GM15510 (cell line): Measurements from ENCODE around the gene MRTFA.

Source experiments
- POLR2A ChIP-seq: IDR thresholded peaks from 3 replicates; pipeline ENCODE4 v1.6.1; 2011; ENCODE audit warnings: borderline replicate concordance; ENCODE audit not compliant: insufficient read length; ENCODE audit errors: extremely low read depth

MRTFA gene

DNA sequence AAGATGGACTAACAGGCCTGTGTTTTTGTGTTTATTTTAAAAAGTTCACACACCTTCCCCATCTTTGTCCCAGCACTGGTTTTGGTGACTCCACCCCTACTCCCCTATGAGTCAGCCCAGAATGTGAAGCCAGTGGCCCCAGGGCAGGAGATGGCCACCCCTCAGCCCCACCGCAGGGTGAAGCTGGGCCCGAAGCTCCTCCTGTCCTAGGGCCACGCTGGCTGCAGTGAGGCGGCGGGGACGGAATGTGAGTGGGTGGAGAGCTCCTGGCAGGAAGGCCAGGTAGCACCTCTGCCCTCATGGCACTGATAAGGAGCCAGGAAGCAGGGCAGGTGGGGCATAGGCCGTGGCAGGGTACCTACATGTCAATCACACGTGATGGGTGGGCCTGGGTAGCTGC, 226.2 kb downstream of the MRTFA start:
- no peak for TF ChIP-seq POLR2A

- no peak for TF ChIP-seq POLR2A
Measured at GRCh38 chr22:40409613-40410113, 226.9 kb downstream of the MRTFA start.

DNA sequence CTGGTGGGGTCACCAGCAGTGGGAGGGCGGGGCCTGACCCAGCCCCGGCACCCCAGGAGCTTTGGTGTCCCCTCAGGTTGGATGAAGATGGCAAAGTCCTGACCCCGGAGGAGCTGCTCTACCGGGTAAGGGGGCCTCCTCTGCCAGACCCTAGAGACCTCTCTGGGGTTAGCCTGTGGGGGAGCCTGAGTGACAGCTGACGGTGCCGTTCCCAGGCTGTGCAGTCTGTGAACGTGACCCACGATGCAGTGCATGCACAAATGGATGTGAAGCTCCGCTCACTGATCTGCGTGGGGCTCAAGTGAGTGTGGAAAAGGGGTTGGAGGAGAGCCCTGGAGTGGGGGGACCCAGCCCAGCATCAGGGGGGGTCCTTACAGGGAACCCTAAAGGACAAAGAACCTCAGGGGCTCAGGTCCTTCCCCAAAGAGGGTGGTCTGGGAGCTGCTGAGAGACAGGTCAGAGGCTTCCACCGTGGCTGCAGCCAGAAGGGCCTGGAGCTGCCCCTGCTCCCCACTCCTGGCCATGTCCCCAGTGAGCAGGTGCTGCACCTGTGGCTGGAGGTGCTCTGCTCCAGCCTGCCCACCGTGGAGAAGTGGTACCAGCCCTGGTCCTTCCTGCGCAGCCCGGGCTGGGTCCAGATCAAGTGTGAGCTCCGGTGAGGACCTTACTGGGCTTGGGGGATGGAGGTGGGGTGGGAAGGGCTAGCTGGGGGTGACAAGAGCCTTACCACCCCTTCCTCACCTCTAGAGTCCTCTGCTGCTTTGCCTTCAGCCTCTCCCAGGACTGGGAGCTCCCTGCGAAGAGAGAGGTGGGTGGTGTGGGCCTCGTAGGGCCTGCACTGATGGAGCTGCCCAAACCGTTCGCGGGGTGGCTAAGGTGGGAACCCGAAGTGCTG, 227.6 kb downstream of the MRTFA start:
- no peak for TF ChIP-seq POLR2A

DNA sequence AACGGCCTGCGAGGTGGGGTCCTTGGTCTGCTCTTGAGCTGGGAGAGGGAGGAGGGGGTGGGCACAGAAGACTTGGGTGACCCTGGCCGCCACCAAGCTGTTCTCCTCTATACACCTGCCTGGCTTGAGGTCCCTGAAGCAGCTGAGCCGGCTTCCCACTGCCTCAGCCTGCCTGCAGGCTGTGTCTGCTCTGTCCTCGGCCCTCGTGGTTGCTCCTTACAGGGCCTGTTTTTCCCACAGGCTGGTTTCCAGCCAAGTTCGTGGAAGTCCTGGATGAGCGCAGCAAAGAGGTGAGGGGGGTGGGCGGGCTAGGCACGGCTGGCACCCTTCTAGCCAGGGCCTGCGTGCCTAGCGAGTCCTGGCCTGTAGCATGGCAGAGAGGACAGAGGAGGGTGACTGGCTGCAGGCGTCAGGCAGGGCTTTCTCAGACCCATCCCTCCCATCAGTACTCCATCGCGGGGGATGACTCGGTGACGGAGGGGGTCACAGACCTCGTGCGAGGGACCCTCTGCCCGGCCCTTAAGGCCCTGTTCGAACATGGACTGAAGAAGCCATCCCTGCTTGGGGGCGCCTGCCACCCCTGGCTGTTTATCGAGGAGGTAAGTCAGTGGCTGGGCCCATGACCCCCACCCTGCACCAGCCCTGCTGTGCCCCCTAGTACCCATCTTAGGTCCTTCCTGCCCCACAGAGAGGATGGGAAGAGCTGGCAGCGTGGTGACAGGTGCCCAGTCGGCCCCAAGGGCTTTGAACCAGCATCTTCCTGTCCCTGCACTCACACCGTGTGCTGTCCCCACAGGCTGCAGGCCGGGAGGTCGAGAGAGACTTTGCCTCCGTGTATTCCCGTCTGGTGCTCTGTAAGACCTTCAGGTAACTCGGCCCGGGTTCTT, 228.4 kb downstream of the MRTFA start:
- no peak for TF ChIP-seq POLR2A

DNA sequence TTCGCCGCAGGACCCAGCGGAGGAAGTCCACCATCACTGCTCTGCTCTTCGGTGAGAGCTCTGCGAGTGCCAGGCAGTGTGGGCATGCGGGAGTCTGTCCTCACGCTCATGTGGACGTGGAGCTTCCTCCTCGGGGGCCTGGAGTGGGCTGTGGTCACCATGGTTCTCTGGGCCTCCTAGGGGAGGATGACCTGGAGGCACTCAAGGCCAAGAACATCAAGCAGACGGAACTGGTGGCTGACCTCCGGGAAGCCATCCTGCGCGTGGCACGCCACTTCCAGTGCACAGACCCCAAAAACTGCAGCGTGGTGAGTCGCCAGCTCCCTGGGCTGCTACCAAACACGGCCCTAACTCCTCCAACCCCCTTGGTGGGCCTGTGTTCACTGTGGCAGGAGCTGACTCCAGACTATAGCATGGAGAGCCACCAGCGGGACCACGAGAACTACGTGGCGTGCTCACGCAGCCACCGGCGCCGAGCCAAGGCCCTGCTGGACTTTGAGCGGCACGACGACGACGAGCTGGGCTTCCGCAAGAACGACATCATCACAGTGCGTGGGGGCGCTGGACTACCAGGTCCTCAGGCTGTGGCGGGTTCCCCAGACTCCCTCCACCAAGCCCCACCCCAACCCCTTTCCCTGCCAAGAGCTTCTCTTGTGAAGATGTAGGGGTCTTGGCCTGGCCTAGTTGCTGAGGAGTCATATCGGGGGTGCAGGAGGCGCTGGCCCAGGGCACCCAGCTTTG, 229.3 kb downstream of the MRTFA start:
- no peak for TF ChIP-seq POLR2A

DNA sequence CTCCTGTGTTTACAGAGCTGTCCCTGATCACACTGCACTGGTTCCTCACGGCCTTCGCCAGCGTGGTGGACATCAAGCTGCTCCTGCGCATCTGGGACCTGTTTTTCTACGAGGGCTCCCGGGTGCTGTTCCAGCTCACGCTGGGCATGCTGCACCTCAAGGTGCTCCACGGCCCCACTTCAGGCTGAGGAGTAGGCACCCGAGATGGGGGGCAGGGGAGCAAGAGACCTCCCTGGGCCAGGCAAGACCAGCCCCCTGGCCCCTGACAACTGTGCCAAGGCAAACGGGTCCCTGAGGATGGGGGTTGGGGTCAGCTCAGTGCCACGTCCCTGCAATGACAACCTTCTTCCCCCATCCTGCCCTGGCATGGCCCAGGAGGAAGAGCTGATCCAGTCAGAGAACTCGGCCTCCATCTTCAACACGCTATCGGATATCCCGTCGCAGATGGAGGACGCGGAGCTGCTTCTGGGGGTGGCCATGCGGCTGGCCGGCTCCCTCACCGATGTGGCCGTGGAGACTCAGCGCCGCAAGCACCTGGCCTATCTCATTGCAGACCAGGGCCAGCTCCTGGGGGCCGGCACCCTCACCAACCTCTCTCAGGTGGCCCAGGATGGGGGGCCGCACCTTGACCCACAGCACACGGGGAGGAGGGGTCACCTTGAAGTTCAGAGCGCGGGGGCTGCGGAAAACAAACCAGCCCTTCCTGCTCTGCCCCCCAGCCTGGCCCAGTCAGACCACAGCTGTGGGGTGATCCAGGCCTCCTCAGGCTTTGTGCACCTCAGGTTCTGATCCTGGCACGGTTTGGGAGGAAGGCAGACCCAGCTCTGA, 230.2 kb downstream of the MRTFA start:
- TF ChIP-seq POLR2A: no peak

DNA sequence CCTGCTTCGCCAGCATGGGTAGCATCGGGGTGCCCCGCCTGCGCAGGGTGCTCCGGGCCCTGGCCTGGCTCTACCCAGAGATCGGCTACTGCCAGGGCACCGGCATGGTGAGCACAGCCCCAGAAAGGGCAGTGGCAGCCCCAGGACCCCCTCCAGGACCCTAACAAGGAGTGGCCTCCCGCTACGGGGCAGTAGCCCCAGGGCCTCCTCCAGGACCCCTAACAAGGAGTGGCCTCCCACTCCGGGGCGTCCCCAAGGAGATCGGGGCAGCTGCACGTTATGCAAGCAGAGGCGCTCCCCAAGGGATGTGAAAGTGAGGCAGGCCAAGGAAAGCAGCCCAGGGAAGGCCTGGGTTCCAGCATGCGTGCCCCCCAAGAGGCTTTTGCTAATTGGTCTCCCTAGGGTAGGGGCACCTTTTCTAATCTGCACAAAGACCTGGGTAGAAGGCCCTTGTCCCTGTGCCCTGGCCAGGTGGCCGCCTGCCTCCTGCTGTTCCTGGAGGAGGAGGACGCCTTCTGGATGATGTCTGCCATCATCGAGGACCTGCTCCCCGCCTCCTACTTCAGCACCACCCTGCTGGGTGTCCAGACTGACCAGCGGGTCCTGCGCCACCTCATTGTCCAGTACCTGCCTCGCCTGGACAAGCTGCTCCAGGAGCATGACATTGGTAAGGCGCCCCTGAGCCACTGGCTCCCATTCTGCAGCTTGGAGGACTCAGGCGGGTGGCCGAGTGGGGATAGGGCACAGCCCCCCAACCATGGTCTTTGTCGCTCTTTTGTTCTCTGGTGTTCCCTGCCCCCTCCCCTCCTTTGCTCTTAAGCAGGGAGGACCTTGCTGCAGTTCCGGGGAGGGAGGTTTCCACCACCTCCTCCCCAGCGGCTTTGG, 231.1 kb downstream of the MRTFA start:
- no peak for TF ChIP-seq POLR2A

DNA sequence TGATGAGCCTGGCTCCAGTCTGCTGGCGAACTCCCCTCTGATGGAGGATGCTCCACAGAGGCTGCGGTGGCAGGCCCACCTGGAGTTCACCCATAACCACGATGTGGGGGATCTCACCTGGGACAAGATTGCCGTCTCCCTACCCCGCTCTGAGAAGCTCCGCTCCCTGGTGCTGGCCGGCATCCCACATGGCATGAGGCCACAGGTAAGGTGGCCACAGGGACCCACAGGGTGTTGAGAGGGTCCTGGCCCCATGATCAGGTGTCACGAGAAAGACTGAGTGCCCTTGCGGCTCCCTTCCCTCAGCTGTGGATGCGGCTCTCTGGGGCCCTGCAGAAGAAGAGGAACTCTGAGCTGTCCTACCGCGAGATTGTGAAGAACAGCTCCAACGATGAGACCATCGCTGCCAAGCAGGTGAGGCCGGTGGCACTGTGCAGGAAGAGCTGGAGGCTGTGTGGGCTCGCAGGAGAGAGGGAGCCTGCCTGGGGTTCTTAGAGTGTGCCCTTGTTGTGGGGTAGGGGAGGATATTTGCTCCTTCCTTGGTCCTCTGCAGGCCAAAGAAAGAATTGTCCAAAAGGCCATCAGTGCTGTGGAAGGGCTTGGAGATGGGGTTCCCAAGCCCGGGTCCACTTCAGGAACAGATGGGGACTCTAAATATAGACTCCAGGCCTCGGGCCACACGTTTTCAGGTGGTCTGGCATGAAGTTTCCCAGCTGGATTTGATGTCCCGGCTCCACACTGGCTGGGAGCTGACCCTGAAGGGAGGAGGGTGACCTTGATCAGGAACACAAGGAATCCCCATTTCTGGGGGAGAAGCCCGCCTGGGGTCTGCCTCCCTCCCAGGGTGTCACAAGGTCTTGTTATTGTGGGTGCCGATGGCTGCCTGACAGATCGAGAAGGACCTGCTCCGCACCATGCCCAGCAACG, 232.0 kb downstream of the MRTFA start:
- TF ChIP-seq POLR2A: no peak

DNA sequence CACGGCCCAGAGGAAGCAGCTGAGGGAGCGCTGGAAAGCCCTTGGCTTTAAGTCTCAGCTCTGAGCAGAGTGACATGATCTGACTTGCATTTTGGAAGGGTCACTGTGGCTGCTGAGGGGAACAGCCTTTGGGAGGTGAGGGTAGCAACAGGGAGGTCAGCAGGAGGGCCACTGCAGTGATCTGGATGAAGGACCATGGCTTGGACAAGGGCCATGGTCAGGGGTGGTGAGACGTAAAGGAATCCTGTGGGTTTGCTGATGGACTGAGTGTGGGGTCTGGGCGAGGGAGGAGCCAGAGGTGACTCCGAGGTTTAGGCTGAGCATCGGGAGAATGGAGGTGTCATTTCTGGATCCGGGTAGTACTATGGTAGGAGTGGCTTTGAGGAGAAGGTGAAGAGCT, 232.9 kb downstream of the MRTFA start:
- no peak for TF ChIP-seq POLR2A

- no peak for TF ChIP-seq POLR2A
Measured at GRCh38 chr22:40403141-40403540, 233.4 kb downstream of the MRTFA start.

GRCh38 chr22:40401981-40402406, 234.5 kb downstream of the MRTFA start:
- TF ChIP-seq POLR2A: no peak

- no peak for TF ChIP-seq POLR2A
Measured at GRCh38 chr22:40401532-40401931, 235.0 kb downstream of the MRTFA start.

DNA sequence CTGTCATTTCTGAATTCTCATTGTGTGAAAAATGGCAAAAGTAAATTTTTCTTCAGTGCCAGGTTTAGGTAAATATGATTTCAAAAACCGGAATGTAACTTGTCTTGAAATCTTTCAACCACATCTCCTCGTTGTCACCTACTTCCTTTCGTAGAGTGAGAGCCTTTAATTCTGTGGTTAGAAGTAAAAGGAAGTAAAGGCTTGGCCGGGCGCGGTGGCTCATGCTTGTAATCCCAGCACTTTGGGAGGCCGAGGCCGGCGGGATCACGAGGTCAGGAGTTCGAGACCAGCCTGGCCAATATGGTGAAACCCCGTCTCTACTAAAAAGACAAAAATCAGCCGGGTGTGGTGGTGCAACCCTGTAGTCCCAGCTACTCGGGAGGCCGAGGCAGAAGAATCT, 236.4 kb downstream of the MRTFA start:
- TF ChIP-seq POLR2A: no peak

DNA sequence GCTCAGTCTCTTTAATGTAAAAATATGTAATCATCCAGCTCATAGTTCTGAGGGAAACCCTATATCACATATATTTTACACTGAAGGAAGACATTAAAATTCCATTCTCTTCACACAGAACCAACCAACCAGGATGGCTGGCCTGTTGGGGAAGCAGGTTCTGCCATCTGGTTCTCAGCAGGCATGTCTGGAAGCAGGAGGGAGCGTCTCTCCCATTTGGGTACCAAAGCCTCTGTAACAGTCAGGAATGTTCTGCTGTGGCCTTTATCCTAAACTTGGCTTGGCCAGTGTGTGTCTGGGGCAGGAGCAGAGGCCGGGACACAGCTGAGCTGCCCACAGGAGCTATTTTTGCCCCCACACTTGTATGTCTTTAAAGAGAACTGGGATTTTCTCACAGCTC, 236.9 kb downstream of the MRTFA start:
- no peak for TF ChIP-seq POLR2A
